ENCODE measurements around the gene LMO7.

Gene LMO7

DNA sequence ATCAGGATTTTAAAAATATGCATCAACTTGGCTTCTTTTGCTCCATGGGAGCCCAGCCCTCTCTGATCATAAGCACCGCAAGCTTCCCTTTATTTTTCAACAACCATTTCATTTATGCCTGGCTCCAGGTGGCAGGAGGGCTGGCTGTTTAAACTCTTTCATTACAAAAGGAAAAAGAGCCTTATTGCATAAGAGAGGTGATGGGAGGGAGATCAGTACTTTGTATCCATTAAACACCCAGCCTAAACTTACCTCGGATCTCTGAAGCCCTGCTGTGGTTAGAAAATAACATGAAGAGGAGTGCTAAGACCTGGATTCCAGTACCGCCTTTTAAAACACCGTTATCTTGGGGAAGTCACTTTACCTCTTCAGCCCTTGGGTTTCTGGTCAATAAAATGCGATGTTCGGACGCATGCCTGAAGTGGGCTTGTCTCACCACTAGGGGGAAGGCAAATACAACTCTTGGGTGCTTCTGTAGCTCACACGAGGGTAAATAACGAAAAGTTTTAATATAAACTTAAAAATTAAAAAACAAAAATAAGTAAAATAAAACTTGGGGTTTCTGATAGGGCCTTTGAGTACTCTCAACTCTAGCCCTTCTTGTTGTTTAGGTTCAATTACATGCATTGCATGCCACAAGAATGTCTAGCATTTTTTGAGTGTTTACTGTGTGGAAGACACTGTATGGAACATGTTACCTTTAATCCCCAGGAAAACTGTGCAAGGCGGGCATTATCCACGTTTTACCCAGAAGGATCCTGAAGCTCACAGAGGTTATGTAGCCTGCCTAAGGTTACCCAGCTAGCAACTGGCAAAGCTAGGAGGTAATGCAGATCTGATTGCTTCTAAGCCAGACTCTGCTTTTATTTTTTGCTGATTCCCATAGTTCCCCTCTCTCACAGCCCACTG, 240.3 kb downstream of the LMO7 start:
- no peaks in the 10 kb centered on the region for H3K27me3 ChIP-seq (ENCODE audit: insufficient read depth, insufficient read length)
- no peak overlapping the region for H3K9ac ChIP-seq (ENCODE audit: insufficient read length, low read depth)
- DNase-seq (ENCODE audit: low read depth, low spot score): peak; percentile 63
- no peak for TF ChIP-seq YY1 (IDR thresholded peaks at IDR 0.05; ENCODE audit: insufficient read depth, insufficient read length)
- TF ChIP-seq ZNF274 (IDR thresholded peaks at IDR 0.05; ENCODE audit: low read depth, low read length): no peak
- TF ChIP-seq SUZ12 (IDR thresholded peaks at IDR 0.05; ENCODE audit: extremely low read depth, insufficient read depth, insufficient read length): no peak
- no peak overlapping the region for H3K4me3 ChIP-seq (ENCODE audit: insufficient read length, low read depth)
- no peaks in the 10 kb centered on the region for H3K36me3 ChIP-seq (ENCODE audit: insufficient read depth, insufficient read length, low read length)
- H3K9me3 ChIP-seq (ENCODE audit: insufficient read depth, low read length): no peaks in the 10 kb centered on the region
- H3K4me1 ChIP-seq (ENCODE audit: insufficient read depth, insufficient read length): no peaks in the 10 kb centered on the region

- Histone ChIP-seq H3K9ac (ENCODE audit: insufficient read length, low read depth) (no peak overlapping the region), H3K36me3 (ENCODE audit: insufficient read depth, insufficient read length, low read length) (no peaks in the 10 kb centered on the region), H3K27me3 (ENCODE audit: insufficient read depth, insufficient read length) (no peaks in the 10 kb centered on the region), H3K9me3 (ENCODE audit: insufficient read depth, low read length) (no peaks in the 10 kb centered on the region), H3K4me1 (ENCODE audit: insufficient read depth, insufficient read length) (no peaks in the 10 kb centered on the region), H3K4me3 (ENCODE audit: insufficient read length, low read depth) (no peak overlapping the region)
- TF ChIP-seq SUZ12 (IDR thresholded peaks at IDR 0.05; ENCODE audit: extremely low read depth, insufficient read depth, insufficient read length) (no peak), YY1 (IDR thresholded peaks at IDR 0.05; ENCODE audit: insufficient read depth, insufficient read length) (no peak), ZNF274 (IDR thresholded peaks at IDR 0.05; ENCODE audit: low read depth, low read length) (no peak)
- no peak for DNase-seq (ENCODE audit: low read depth, low spot score)
Observed at GRCh38 chr13:75877071-75877470, 240.9 kb downstream of the LMO7 start.

GRCh38 chr13:75879656-75880055, 243.5 kb downstream of the LMO7 start:
- no peak for DNase-seq (ENCODE audit: low read depth, low spot score)
- H3K4me3 ChIP-seq (ENCODE audit: insufficient read length, low read depth): no peak overlapping the region
- TF ChIP-seq ZNF274 (IDR thresholded peaks at IDR 0.05; ENCODE audit: low read depth, low read length): no peak
- TF ChIP-seq SUZ12 (IDR thresholded peaks at IDR 0.05; ENCODE audit: extremely low read depth, insufficient read depth, insufficient read length): no peak
- no peaks in the 10 kb centered on the region for H3K9me3 ChIP-seq (ENCODE audit: insufficient read depth, low read length)
- no peak overlapping the region for H3K9ac ChIP-seq (ENCODE audit: insufficient read length, low read depth)
- no peaks in the 10 kb centered on the region for H3K27me3 ChIP-seq (ENCODE audit: insufficient read depth, insufficient read length)
- no peaks in the 10 kb centered on the region for H3K36me3 ChIP-seq (ENCODE audit: insufficient read depth, insufficient read length, low read length)
- no peaks in the 10 kb centered on the region for H3K4me1 ChIP-seq (ENCODE audit: insufficient read depth, insufficient read length)

- Histone ChIP-seq H3K27me3 (ENCODE audit: insufficient read depth, insufficient read length) (no peaks in the 10 kb centered on the region), H3K4me1 (ENCODE audit: insufficient read depth, insufficient read length) (no peaks in the 10 kb centered on the region), H3K9ac (ENCODE audit: insufficient read length, low read depth) (no peak overlapping the region), H3K9me3 (ENCODE audit: insufficient read depth, low read length) (no peaks in the 10 kb centered on the region), H3K4me3 (ENCODE audit: insufficient read length, low read depth) (no peak overlapping the region), H3K36me3 (ENCODE audit: insufficient read depth, insufficient read length, low read length) (no peaks in the 10 kb centered on the region)
- DNase-seq (ENCODE audit: low read depth, low spot score): no peak
- TF ChIP-seq ZNF274 (IDR thresholded peaks at IDR 0.05; ENCODE audit: low read depth, low read length): no peak
- TF ChIP-seq SUZ12 (IDR thresholded peaks at IDR 0.05; ENCODE audit: extremely low read depth, insufficient read depth, insufficient read length): no peak
- TF ChIP-seq YY1 (IDR thresholded peaks at IDR 0.05; ENCODE audit: insufficient read depth, insufficient read length): no peak
Observed at GRCh38 chr13:75881109-75881775, 245.1 kb downstream of the LMO7 start.

GRCh38 chr13:75882261-75882660, 246.1 kb downstream of the LMO7 start:
- TF ChIP-seq ZNF274 (IDR thresholded peaks at IDR 0.05; ENCODE audit: low read depth, low read length) (no peak), SUZ12 (IDR thresholded peaks at IDR 0.05; ENCODE audit: extremely low read depth, insufficient read depth, insufficient read length) (no peak), YY1 (IDR thresholded peaks at IDR 0.05; ENCODE audit: insufficient read depth, insufficient read length) (no peak)
- Histone ChIP-seq H3K9ac (ENCODE audit: insufficient read length, low read depth) (no peak overlapping the region), H3K4me3 (ENCODE audit: insufficient read length, low read depth) (no peak overlapping the region), H3K9me3 (ENCODE audit: insufficient read depth, low read length) (no peaks in the 10 kb centered on the region), H3K27me3 (ENCODE audit: insufficient read depth, insufficient read length) (no peaks in the 10 kb centered on the region), H3K36me3 (ENCODE audit: insufficient read depth, insufficient read length, low read length) (no peaks in the 10 kb centered on the region), H3K4me1 (ENCODE audit: insufficient read depth, insufficient read length) (no peaks in the 10 kb centered on the region)
- DNase-seq (ENCODE audit: low read depth, low spot score): no peak

- no peak overlapping the region for H3K9ac ChIP-seq (ENCODE audit: insufficient read length, low read depth)
- peak; percentile 60 for DNase-seq (ENCODE audit: low read depth, low spot score)
- TF ChIP-seq ZNF274 (IDR thresholded peaks at IDR 0.05; ENCODE audit: low read depth, low read length) (no peak), YY1 (IDR thresholded peaks at IDR 0.05; ENCODE audit: insufficient read depth, insufficient read length) (no peak), SUZ12 (IDR thresholded peaks at IDR 0.05; ENCODE audit: extremely low read depth, insufficient read depth, insufficient read length) (no peak)
- no peaks in the 10 kb centered on the region for H3K36me3 ChIP-seq (ENCODE audit: insufficient read depth, insufficient read length, low read length)
- H3K4me3 ChIP-seq (ENCODE audit: insufficient read length, low read depth): no peak overlapping the region
- peaks cover 4% of the 10 kb centered on the region; the same call in 1 of the 2 replicates for H3K9me3 ChIP-seq (ENCODE audit: insufficient read depth, low read length)
- H3K27me3 ChIP-seq (ENCODE audit: insufficient read depth, insufficient read length): no peaks in the 10 kb centered on the region
- H3K4me1 ChIP-seq (ENCODE audit: insufficient read depth, insufficient read length): no peaks in the 10 kb centered on the region
Observed at GRCh38 chr13:75889427-75889826, 253.3 kb downstream of the LMO7 start.

GRCh38 chr13:75895168-75895567, 259.0 kb downstream of the LMO7 start:
- no peak overlapping the region for H3K4me3 ChIP-seq (ENCODE audit: insufficient read length, low read depth)
- H3K4me1 ChIP-seq (ENCODE audit: insufficient read depth, insufficient read length): no peaks in the 10 kb centered on the region
- DNase-seq (ENCODE audit: low read depth, low spot score): no peak
- H3K36me3 ChIP-seq (ENCODE audit: insufficient read depth, insufficient read length, low read length): no peaks in the 10 kb centered on the region
- H3K9ac ChIP-seq (ENCODE audit: insufficient read length, low read depth): no peak overlapping the region
- no peaks in the 10 kb centered on the region for H3K27me3 ChIP-seq (ENCODE audit: insufficient read depth, insufficient read length)
- H3K9me3 ChIP-seq (ENCODE audit: insufficient read depth, low read length): peaks cover 11% of the 10 kb centered on the region
- TF ChIP-seq YY1 (IDR thresholded peaks at IDR 0.05; ENCODE audit: insufficient read depth, insufficient read length) (no peak), SUZ12 (IDR thresholded peaks at IDR 0.05; ENCODE audit: extremely low read depth, insufficient read depth, insufficient read length) (no peak), ZNF274 (IDR thresholded peaks at IDR 0.05; ENCODE audit: low read depth, low read length) (no peak)

Data from NT2/D1 (cell line).